Activated T-helper 2 cell treated with anti-CD3 and anti-CD28 coated beads, Interferon-gamma antibody, Interleukin-2, Interleukin-4, amounts not matched to agents 10 μg/mL and 5 μg/mL and 100 μg/mL, durations not matched to agents 14 hours and 24 hours and 36 hours (primary cell): Measurements from ENCODE around the gene CYP1B1. TPM values are rescaled to one million over a fixed set of nuclear protein-coding genes. Genes with fewer than 3 reads are reported as not detected.

Source experiments
- DNase-seq: peaks from one replicate; pipeline ENCODE4 v3.0.0; 2021; ENCODE audit warnings: low spot score
- H3K27ac Mint-ChIP-seq: one replicate; pipeline ENCODE4 v1.8.0; 2021; ENCODE audit warnings: mixed read lengths
- H3K27me3 Mint-ChIP-seq: one replicate; pipeline ENCODE4 v1.8.0; 2021; ENCODE audit warnings: low read depth, mixed read lengths
- H3K36me3 Mint-ChIP-seq: one replicate; pipeline ENCODE4 v1.8.0; 2021; ENCODE audit warnings: low read depth, mixed read lengths
- H3K4me1 Mint-ChIP-seq: one replicate; pipeline ENCODE4 v1.8.0; 2021; ENCODE audit warnings: low read depth, mixed read lengths
- H3K4me3 Mint-ChIP-seq: one replicate; pipeline ENCODE4 v1.8.0; 2021; ENCODE audit warnings: low read depth, mild to moderate bottlenecking, moderate library complexity, mixed read lengths
- H3K9me3 Mint-ChIP-seq: one replicate; pipeline ENCODE4 v1.8.0; 2021; ENCODE audit warnings: mixed read lengths
- intact Hi-C: fragments of 100-400 bp; cut with micrococcal nuclease; formaldehyde crosslinking; loops from one replicate; pipeline ENCODE4 v1.15.1; 2023
- total RNA-seq: library from RNA; stranded (reverse); gene quantifications from 2 replicates; pipeline ENCODE4 v1.2.3, GENCODE V29; 2022

CYP1B1 gene
- total RNA-seq, 1 donor from 2014 or later: 10.9 TPM

DNA sequence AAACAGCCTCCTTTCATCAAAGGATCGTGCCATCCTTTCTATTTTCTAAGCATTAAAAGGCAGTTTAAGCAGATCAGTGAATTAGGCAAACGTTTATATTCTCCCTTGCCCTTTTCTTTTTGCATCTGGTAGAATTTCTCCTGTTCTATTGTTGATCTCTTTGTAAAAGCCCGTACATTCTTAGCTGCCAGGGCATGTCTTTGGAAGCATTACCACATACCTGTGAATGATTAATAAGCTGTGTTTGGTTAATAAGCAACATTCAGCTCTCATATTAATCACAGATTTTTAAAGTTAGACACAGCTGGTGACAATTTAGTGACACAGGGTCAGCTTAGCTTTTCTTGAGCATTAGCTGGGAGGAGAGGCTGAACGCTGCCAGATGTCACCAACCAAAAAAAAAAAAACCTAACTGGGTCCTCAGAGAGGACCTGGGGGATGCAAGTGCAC lies 33.8 kb upstream of the CYP1B1 start:
- no peak for DNase-seq
- peaks cover 3% of the 10 kb centered on the region for H3K36me3 Mint-ChIP-seq
- intact Hi-C loops: loop anchor here (5.0 kb wide), 1 partner anchor 72 kb away; no protein-coding TSS in a partner anchor
- peaks cover 18% of the 10 kb centered on the region for H3K27me3 Mint-ChIP-seq
- H3K4me1 Mint-ChIP-seq: peaks cover 21% of the 10 kb centered on the region
- H3K9me3 Mint-ChIP-seq: peaks cover 16% of the 10 kb centered on the region
- no peak overlapping the region for H3K27ac Mint-ChIP-seq
- H3K4me3 Mint-ChIP-seq: no peak overlapping the region

DNA sequence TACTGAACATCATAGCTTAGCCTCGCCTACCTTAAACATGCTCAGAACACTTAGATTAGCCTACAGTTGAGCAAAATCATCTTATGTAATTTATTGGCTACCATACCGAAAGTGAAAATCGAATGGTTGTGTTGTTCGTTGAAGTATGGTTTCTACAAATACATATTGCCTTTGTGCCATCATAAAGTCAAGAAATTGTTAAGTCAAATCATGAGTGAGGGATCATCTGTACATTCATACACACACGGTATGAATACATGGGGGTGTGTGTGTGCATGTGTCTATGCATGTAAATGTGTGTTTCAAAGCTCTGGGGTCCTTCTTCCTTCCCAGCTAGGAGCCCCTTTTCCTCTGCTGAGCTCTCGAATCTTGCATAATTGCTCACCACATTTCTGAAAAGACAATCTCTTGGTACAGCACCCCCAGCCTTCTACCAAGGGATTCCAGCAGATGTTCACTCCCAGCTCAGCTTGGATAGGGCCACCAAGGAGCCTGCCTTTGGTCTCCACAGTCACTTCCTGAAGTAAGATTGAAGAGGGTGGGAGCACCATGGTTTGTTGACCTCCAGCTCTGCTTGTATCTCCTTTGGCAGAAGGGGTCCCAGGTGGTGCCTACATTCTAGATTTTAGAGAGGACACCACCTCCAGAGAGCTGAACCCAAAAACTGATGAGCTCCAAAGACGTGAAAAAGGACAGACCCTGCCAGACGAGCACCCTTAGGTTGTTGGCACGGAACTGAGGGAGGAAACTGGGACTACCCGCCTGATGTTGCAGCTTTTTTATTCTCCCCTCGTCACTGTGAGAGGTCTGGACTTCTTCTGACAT lies 33.2 kb upstream of the CYP1B1 start:
- H3K27ac Mint-ChIP-seq: no peak overlapping the region
- peaks cover 18% of the 10 kb centered on the region for H3K27me3 Mint-ChIP-seq
- peaks cover 6% of the 10 kb centered on the region for H3K36me3 Mint-ChIP-seq
- H3K4me1 Mint-ChIP-seq: peaks cover 20% of the 10 kb centered on the region
- DNase-seq: no peak
- peaks cover 19% of the 10 kb centered on the region for H3K9me3 Mint-ChIP-seq
- intact Hi-C loops: loop anchor here (5.0 kb wide), 1 partner anchor 72 kb away; no protein-coding TSS in a partner anchor
- H3K4me3 Mint-ChIP-seq: no peak overlapping the region

DNA sequence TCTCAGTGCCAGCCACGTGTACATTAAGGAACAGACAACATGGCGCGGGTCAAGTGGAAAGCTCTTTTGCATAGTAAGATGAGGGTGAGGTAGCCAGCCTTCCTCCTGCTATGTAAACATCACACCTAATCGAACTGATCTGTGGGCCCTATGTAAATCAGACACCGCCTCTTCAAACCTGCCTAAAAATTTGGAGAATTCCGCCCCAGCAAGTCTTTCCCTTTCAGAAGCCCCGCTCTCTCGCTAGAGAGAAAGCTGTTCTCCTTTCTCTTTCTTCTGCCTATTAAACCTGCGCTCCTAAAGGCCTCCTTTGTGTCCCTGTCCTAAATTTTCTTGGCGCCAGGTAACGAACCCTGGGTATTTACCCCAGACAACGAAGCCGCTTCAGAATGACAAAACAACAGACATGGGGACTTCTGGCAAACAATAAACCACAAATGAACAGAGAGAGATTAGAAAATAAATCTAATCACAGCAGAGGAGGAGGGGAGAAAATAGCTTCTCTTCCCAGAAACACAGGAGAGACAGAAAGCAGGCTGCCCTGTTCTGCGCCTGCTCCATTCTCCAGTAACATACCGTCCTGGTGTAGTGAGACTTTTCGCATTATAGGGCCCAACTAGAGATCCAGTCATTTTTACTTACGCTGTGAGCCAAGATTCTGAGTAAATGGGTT lies 31.9 kb upstream of the CYP1B1 start:
- intact Hi-C loops: loop anchor here (2.0 to 5.0 kb wide), 3 partner anchors 29 to 71 kb away; no protein-coding TSS in a partner anchor
- Mint-ChIP-seq H3K4me1 (peaks cover 18% of the 10 kb centered on the region), H3K27ac (no peak overlapping the region), H3K9me3 (peaks cover 26% of the 10 kb centered on the region), H3K36me3 (peaks cover 9% of the 10 kb centered on the region), H3K4me3 (no peak overlapping the region), H3K27me3 (peaks cover 13% of the 10 kb centered on the region)
- DNase-seq: no peak

DNA sequence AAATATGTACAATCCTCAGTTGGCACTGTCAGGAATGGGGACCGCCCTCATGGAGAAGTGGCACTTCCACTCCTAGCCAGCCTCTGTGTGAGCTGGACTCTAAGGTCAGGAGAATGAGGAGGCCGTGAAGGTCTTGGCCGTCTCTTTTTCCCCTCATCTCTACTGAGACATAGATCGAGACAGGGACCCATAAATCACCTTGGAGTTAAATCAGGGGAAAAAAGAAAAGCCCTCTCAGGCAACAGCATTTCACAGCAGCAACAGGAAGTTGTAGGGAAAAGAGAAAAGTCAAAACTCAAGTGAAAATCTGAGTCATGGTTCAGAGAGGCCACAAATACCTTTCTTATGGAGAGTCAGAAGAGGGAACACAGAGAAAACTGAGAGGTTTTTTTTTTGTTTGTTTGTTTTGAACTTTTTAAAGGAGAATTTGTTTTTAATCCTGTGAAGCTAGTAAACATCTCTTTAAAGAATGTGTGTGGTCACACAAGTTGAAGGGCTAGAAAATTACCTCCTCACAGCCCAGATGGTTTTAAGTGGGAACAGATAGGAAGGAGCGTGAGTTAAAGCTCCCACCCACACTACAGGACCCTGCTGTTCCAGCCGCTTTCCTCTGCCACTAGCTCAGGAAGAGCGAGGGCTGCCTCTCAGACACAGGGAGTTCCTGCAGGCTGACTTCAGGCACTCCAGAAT lies 30.6 kb upstream of the CYP1B1 start:
- DNase-seq: no peak
- no peak overlapping the region for H3K4me3 Mint-ChIP-seq
- H3K36me3 Mint-ChIP-seq: peaks cover 9% of the 10 kb centered on the region
- peaks cover 28% of the 10 kb centered on the region for H3K4me1 Mint-ChIP-seq
- H3K27me3 Mint-ChIP-seq: peaks cover 15% of the 10 kb centered on the region
- intact Hi-C loops: loop anchor here (2.0 to 5.0 kb wide), 3 partner anchors 28 to 69 kb away; no protein-coding TSS in a partner anchor
- peak overlapping the region; percentile 62 for H3K27ac Mint-ChIP-seq
- peaks cover 20% of the 10 kb centered on the region for H3K9me3 Mint-ChIP-seq

DNA sequence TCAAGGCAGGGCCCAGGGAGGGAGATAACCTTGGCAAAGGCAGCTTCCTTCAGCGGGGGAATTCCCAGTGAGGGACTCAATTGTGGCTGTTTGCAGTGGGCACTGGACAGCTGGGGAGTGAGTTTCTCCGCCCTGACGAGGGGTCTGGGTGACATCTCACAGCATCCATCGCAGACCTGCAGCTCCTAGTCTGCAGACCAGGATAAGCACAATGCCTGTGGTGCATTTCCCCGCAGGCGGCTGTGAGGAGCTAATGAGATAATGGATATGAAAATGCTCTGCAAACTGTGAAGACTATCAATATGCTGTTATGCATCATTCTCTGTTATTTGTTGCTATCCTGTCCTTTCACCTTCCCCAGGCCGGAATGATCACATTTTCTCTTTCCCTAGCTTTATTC lies 30.0 kb upstream of the CYP1B1 start:
- intact Hi-C loops: loop anchor here (2.0 to 5.0 kb wide), 3 partner anchors 27 to 69 kb away; no protein-coding TSS in a partner anchor
- DNase-seq: no peak
- Mint-ChIP-seq H3K9me3 (peaks cover 15% of the 10 kb centered on the region), H3K4me3 (no peak overlapping the region), H3K36me3 (peaks cover 9% of the 10 kb centered on the region), H3K4me1 (peaks cover 29% of the 10 kb centered on the region), H3K27me3 (peaks cover 16% of the 10 kb centered on the region), H3K27ac (no peak overlapping the region)

DNA sequence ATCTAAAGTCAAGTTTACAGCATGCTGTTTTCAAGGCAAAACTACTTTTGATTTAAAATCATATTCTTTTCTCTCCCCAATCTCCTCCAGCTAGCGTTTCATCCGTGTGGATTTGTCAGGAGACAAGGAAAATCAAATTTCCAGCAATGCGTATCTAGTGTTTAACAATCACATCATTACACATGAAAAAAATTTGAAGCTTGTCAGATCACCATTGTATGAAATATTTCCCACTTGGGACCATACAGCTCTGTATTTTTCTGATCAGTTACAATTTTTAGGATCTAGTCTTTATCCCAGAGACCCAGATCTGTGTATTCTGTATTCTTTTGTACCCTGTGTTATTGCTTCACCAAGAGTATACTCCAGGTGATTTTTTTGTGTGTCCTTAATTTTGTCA lies 28.6 kb upstream of the CYP1B1 start:
- Mint-ChIP-seq H3K4me3 (no peak overlapping the region), H3K4me1 (peaks cover 36% of the 10 kb centered on the region), H3K27ac (no peak overlapping the region), H3K36me3 (peaks cover 9% of the 10 kb centered on the region), H3K27me3 (peaks cover 25% of the 10 kb centered on the region), H3K9me3 (peaks cover 15% of the 10 kb centered on the region)
- no peak for DNase-seq
- intact Hi-C loops: no loop called here

DNA sequence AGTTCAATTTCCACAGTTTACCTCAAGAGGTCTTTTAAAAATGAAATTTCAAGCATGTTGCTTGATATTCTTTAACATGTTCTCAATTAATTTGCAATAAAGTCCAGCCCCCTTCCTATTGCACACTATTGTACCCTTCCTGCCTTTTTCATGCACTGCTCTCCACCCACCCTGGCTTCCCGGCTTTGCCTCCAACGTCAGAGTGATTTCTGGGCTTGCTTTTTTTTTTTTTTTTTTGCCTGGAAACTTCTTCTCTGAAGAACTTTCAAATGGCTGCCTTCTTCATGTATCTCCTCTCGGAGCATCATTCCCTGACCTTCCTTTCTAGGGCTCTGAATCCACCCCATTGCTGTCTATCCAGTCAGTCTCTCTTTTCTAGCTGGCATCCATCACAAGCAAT lies 24.4 kb upstream of the CYP1B1 start:
- Mint-ChIP-seq H3K27ac (no peak overlapping the region), H3K4me1 (peaks cover 53% of the 10 kb centered on the region), H3K36me3 (peaks cover 9% of the 10 kb centered on the region), H3K9me3 (peaks cover 15% of the 10 kb centered on the region), H3K4me3 (no peak overlapping the region), H3K27me3 (peaks cover 45% of the 10 kb centered on the region)
- no peak for DNase-seq
- intact Hi-C loops: no loop called here

DNA sequence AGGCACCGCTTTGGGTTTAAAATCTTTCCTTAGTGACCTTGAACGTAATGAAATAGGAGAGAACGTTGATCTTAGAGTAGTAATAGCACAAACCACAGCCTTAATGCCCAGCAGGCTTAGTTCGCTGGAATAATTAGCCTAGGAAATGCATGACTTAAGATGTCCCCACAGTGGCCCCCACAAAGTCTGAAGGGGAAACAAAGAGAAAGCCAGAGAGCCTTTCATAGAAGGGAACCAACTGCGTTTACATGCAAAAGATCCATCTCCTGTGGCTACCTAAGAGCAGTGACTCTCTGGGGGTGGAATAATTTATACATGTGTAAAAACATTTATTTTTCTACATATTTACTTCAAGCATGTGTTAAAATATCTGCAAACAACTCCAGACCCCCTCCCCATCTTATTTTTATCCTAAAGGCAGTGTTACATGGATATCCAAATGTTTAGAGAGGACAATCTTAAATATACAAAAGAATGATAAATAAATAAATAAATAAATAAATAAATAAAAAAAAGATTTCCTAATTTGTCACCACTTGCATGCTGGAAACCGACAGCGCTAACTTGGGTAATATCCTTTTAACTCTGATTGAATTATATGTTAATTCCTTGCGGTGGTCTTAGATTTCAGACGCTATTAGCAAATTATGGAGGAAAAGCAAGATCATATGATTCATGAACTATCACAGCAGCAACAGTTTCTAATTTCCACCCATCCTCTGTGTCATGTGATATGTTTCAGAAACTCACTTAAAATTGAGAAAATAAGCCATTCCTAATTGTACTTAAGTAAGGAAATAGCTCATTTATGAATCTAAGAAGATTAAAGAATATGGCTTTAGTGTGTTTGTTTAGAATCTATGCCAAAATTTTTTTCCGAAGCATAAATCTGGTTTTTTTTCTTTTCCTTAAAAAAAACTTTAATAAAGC lies 23.4 kb upstream of the CYP1B1 start:
- peaks cover 3% of the 10 kb centered on the region for H3K36me3 Mint-ChIP-seq
- intact Hi-C loops: no loop called here
- H3K27me3 Mint-ChIP-seq: peaks cover 44% of the 10 kb centered on the region
- peaks cover 53% of the 10 kb centered on the region for H3K4me1 Mint-ChIP-seq
- DNase-seq: no peak
- H3K27ac Mint-ChIP-seq: no peak overlapping the region
- peaks cover 9% of the 10 kb centered on the region for H3K9me3 Mint-ChIP-seq
- no peak overlapping the region for H3K4me3 Mint-ChIP-seq

DNA sequence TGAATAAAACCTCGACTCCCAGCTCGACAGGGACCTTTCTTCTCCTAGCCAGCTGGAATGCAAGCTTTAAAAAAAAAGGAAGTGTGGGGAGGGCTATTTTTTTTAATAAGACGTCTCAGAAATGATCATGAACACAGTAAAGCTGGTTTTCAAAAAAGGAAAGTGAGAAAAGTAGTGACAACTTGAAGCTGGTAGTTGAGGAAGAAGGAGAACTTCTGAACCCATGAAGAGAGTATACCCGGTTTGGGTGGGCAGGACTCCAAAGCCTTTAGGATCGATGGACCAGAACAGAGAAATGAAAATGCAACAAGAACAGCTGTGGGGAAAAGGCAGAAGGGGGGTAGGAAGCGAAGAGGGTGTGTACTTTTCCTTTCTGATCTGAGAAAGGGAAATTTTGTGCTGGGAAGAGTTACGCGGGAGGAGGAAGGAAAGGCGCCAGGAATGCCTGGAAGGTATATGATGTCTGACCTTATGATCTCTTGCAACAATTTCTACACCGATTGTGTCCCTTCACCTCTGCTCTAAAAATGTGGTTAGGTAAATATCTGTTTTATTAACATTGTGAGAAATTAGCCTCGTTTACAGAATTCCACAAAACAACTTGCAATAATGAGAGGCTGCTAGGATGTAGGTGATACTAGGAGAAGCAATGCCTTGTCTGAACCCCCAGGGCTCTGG lies 22.6 kb upstream of the CYP1B1 start:
- Mint-ChIP-seq H3K9me3 (peaks cover 6% of the 10 kb centered on the region), H3K36me3 (peaks cover 3% of the 10 kb centered on the region), H3K4me3 (peak overlapping the region; percentile 22), H3K4me1 (peaks cover 55% of the 10 kb centered on the region), H3K27me3 (peaks cover 44% of the 10 kb centered on the region), H3K27ac (no peak overlapping the region)
- intact Hi-C loops: no loop called here
- DNase-seq: no peak

DNA sequence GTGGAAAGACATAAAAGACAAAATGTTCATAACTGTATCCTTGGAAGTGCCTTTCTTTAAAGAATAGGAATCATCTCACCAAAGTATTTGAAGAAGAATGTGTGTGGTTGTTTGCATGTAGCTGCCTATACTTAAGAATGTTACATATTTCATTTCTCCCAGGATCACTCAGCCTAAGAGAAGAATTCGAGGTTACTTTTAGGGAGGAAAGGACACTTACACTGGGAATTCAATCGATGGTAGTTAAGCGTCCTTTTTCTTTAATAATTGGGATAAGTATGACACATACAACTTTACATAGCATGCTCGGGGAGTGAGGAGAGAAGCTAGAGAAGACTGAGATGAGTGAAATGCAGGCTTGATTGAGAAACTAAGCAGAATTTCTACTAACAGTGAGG lies 22.0 kb upstream of the CYP1B1 start:
- peaks cover under 1% of the 10 kb centered on the region for H3K9me3 Mint-ChIP-seq
- peak overlapping the region; percentile 22 for H3K4me3 Mint-ChIP-seq
- H3K4me1 Mint-ChIP-seq: peaks cover 53% of the 10 kb centered on the region
- peaks cover 43% of the 10 kb centered on the region for H3K27me3 Mint-ChIP-seq
- no peak for DNase-seq
- no peak overlapping the region for H3K27ac Mint-ChIP-seq
- intact Hi-C loops: no loop called here
- no peaks in the 10 kb centered on the region for H3K36me3 Mint-ChIP-seq

DNA sequence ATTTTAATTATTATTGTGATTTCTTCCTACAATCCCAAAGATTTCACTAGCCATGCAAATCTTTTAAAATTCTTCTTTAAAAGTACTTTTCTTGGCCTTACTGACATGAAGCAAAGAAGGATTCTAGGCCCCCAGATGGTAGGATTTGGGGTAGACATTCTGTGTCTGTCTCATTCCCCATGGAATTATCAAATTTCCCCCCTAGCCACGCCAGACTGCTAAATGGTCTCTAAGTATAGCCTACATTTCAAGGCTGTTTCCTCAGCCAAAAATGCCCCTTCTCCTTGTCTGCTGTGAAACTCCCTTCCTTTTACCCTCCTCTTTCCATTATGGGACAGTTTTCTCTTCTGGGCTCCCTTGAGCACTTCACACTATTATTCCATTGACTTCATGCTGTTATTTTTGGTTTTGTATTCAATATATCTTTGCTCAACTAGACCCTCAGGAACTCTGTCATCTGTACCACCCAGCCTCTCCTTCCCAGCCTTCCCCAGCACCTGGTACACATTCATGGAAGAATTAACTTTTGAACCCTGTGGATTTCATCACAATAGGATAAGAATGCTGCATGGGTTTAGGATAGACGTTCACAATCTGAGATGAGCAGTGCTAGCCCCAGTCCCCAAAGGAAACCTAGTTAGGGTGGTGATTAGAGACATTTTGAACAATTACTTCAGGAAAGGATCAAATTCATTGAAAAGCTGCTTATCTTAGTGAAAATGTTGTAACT lies 21.5 kb upstream of the CYP1B1 start:
- Mint-ChIP-seq H3K27ac (no peak overlapping the region), H3K4me3 (no peak overlapping the region), H3K27me3 (peaks cover 41% of the 10 kb centered on the region), H3K9me3 (no peaks in the 10 kb centered on the region), H3K4me1 (peaks cover 50% of the 10 kb centered on the region), H3K36me3 (no peaks in the 10 kb centered on the region)
- no peak for DNase-seq
- intact Hi-C loops: no loop called here
